Fibroblast of the aortic adventitia (primary cell): ENCODE data around the gene ZBTB46. TPM values are rescaled to one million over a fixed set of nuclear protein-coding genes. Genes with fewer than 3 reads are reported as not detected.

Source experiments
- DNase-seq: peaks from one replicate; pipeline ENCODE4 v3.0.0-alpha.2; 2010; ENCODE audit warnings: low read depth
- H3K4me3 ChIP-seq: 2 replicates; pipeline ENCODE4 v1.5.1; 2011; ENCODE audit warnings: low read depth, mild to moderate bottlenecking, control low read depth, low read length, moderate library complexity
- CTCF ChIP-seq: IDR thresholded peaks from 2 replicates; pipeline ENCODE4 v1.5.1; 2011; ENCODE audit warnings: mild to moderate bottlenecking, low read length, control low read depth, inconsistent platforms; ENCODE audit not compliant: insufficient read depth
- total RNA-seq: library from RNA; depleted of rRNA; stranded (reverse); fragments of >200 nt; gene quantifications from 2 replicates; pipeline ENCODE4 v1.2.3, GENCODE V29; 2012; ENCODE audit warnings: low replicate concordance

Gene ZBTB46
- total RNA-seq, 1 donor: 1.1 TPM

- H3K4me3 ChIP-seq: no peak overlapping the region
- TF ChIP-seq CTCF: no peak
- DNase-seq: no peak
Observed at GRCh38 chr20:63755933-63756647, 75.0 kb downstream of the ZBTB46 start.

GRCh38 chr20:63754008-63754407 is 77.1 kb downstream of the ZBTB46 start:
- no peak for DNase-seq
- TF ChIP-seq CTCF: no peak
- no peak overlapping the region for H3K4me3 ChIP-seq

- no peak for TF ChIP-seq CTCF
- H3K4me3 ChIP-seq: no peak overlapping the region
- no peak for DNase-seq
Observed at GRCh38 chr20:63753381-63753780, 77.7 kb downstream of the ZBTB46 start.

GRCh38 chr20:63752411-63753101 is 78.5 kb downstream of the ZBTB46 start:
- no peak for DNase-seq
- no peak for TF ChIP-seq CTCF
- H3K4me3 ChIP-seq: no peak overlapping the region

- no peak for DNase-seq
- TF ChIP-seq CTCF: no peak
Observed at GRCh38 chr20:63751471-63752271, 79.4 kb downstream of the ZBTB46 start.

GRCh38 chr20:63750807-63751470 is 80.1 kb downstream of the ZBTB46 start:
- TF ChIP-seq CTCF: no peak
- DNase-seq: no peak
- no peak overlapping the region for H3K4me3 ChIP-seq

More at GRCh38 chr20:63751471-63752271, 79.4 kb downstream of the ZBTB46 start:
- H3K4me3 ChIP-seq: no peak overlapping the region
